Right renal pelvis (tissue), 4 donors: ENCODE measurements around the gene FAM89B. TPM values are rescaled to one million over a fixed set of nuclear protein-coding genes. Genes with fewer than 3 reads are reported as not detected.
A peak's percentile ranks its signal among the peaks of the same experiment; 100 is the strongest.

Experiments used
- DNase-seq, 4 donors: peaks; one replicate each; pipeline ENCODE4 v3.0.0-alpha.2; 2013; ENCODE audit warnings: low read depth in 4 of 4, low spot score in 3 of 4, missing footprints in 1 of 4
- polyA plus RNA-seq, 4 donors: library from polyadenylated mRNA; unstranded; fragments of 120-200 nt; gene quantifications; one replicate each; pipeline ENCODE4 v1.2.1, GENCODE V29; 2013; ENCODE audit not compliant: insufficient read length in 4 of 4

The FAM89B gene
- polyA plus RNA-seq, 4 donors = 20.6 to 31.9 (median 25.2) TPM

DNA sequence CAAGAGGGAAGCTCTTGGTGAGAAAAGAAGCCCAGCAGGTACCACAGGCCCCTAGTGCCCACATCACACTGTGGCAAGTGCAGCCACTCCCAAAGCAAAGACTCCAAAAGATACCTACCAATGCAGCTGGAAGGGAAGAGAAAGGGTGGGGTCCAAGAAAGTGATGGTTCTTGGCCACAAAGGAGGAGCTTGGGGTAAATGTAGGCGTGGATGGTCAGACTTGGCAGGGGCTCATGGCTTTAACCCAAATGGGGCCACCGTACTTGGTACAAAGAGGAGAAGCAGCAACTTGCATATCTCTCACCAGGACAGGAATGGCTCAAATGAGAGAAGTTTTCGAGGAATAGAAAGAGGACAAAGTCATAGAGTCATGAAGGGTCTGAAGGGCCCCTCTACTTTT, 36.9 kb downstream of the FAM89B start:
- no peak for DNase-seq

DNA sequence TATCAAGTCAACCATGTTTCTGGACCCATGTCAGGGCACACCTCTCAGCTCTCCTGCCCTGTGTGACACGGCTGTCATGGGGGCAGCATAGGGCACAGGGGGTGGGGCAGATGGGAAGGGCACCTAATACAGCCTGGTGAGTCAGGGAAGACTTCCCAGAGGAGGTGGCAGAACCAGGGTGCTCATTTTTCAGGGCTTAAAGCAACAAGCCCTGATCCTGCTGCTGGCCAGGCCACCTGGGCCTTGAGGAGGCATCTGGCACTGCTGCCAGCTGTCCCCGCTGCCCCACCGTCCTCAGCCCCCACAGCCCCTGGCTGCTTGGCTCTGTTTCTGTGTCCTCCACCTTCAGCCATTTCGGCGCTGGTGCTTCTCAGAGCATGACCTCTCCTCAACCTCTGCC, 37.3 kb downstream of the FAM89B start:
- DNase-seq = no peak

DNA sequence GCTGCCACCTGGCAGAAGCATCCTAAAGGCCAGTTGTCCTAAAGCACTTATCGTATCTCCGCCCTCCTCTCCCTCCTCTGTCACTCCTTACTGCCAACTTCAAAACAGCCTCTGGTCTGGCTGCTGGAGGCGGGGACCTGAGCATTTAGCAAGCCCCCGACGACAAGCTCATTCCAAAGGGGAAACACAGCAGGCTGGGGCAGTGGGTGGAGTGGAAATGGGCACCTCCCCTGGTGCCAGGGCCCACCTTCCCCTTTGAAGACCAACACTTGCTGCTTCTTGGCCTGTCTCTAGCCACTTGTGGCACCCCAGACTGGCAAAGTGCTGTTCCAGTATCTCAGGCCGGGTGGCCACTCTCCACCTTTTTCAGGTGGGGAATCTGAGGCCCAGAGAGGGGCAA, 38.1 kb downstream of the FAM89B start:
- DNase-seq = no peak

DNA sequence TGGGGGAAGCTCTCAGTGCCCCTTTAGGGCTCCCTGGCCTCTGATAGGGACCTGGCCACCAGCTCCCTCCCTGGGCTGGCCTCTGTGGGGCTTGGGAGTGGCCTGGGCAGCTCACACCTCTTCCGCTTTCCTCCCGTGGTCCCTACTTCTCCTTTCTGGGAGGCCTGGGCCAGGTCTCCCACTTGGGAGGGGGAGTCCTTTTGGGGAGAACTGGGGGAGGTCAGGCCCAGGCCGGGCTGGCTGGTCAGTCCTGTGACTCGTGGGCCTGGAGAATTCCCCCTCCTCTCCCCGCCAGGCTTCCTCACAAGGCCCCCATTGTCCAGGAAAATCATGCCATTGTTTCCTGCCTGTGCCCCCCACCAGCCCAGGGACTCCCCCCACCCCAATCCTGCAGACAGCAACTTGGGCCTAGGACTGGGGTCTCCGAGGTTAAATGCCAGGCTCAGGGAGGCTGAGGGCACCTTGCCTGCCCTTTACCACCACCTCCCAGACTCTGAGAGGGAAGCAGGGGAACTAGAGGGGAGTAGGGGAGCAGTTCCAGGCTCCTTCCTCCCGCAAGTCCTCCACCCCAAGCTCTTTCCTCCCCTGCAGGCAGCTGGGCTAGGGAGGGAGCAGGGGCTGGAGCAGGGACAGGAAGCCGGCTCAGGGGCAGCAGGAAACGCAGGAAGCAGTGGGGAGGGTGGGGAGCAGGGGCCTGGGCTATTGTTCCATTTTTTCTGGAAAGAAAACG, 38.9 kb downstream of the FAM89B start:
- DNase-seq = no peak

DNA sequence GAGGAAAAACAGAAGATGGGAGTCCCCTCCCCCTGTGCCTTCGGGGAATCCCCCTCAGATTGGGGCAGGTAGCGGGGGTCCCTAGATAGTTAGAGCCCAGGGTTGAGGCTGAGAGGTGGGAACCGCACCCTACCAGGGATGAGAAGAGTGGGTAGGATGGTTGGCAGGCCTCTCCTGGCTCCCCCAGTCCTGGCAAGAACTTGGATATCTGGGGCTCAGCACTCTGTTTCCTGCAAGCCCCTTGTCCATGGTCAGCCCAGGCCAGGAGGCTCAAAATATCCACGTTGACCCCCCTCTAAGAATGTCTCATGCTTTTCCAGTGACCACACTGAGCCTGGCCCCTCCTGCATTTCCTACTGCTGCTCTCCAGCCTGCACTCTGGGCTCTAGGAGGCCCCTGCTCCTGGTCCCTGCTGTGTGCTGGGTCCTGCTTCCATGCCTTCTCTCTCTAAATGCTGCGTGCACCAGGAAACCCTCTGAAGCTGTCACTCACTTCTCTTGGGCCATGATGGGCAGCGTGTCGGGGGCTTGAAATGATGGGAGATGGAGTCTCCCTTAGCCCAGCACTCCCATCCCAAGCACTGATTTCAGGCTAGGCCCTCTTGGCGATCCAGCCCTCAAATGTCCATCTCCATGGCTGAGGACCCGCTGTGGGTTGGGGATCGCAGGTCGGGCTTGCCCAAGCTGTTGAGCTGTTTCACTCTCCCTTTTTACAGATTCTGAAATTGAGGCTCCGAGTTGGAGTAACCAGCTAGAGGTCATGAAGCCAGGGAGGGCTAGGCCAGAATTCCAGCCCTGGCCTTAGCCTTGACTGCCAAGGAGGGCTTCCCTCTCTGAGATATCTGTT, 39.6 kb downstream of the FAM89B start:
- no peak for DNase-seq

DNA sequence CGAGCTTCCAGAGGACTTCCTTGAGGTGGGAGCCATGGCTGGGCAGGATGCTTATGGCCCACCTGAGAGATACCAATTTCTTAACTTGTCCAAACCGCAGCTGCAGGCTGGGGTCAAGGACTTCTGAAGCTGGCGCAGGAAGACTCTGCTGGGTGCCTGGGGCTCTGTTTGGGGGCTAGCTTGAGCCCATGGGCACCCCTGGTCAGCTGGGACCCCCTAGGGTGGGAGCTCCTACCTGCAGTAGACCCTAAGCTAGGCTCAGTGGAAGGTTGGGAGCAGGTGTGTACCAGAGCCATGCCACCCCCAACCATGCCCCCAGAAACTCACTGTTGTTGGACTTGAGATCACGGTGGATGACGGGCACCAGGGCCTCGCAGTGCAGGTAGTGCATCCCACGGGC, 40.4 kb downstream of the FAM89B start:
- DNase-seq = no peak

DNA sequence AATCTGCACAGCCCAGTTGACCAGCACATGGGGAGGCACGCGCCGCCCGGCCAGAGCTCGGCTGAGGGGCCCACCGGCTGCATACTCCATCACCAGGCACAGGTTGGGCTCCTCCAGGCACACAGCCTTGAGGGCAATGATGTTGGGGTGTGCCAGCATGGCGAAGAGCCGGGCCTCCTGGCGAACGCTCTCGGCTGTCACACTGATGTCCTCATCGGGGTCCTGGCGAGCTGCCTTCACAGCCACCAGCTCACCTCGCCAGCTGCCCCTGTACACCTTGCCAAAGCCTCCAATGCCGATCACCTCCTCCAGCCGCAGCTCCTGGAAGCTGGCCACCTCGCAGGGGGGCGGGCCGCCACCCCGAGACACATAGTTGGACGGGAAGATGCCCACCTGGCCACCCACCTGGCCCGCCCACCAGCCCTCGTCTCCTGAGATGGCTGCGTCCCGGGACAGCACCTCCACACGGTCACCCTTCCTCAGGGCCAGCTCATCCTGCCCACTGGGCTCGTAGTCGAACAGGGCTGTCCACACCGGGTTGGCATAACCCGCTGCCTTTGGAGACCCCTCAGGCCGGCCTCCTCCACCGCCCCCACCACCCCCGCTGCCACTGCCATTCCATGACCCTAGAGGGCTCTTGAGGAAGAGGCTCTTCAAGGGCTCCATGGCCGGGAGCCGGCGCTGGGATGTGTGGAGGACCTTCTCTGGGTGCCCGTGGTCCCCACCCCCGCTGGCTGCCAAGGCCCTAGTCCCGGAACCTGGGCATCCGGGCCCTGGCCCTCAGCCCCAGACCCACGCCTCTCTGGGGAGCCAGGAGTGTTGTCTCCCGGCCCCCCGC, 41.0 kb downstream of the FAM89B start:
- no peak for DNase-seq

DNA sequence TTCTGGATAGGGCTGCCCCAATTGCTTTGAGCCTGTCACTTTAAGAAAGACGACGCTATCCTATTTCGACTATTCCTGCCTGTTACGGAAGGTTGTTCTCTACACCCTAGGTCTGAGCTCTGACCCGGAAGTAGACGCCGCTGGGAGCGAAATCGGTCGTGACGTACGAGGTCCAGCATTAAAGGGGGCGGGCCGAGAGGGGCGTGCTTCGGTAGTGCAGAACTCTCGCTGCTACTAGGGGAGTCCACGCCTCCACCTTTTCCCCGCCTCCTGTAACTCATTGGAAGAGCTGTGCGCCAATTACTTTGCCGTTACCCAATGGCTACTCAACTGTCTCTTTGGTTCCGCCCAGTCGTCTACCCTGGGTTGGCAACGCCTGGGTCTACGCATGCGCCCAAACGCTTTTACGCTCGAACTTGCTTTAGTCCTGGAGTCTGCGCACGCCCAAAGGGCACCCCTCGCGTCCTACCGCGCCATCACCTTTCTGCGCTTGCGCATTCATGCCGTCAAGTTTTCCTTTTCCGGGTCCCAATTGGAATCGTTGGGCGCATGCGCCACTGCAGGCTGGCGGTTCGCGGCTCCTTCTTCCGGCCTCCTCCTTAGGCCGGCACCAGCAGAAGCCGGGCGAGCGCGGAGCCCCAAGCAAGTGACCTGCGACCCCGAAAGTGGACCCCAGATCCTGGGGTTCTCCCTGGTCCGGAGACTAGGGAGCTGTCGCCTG, 43.1 kb downstream of the FAM89B start, which contains the start of gene PCNX3:
Gene PCNX3, plus strand, starts transcription at position 548 of the 721 bp plus-strand sequence. CDS start 536 bp downstream, outside the sequence.
- DNase-seq = peak; percentile 100

DNA sequence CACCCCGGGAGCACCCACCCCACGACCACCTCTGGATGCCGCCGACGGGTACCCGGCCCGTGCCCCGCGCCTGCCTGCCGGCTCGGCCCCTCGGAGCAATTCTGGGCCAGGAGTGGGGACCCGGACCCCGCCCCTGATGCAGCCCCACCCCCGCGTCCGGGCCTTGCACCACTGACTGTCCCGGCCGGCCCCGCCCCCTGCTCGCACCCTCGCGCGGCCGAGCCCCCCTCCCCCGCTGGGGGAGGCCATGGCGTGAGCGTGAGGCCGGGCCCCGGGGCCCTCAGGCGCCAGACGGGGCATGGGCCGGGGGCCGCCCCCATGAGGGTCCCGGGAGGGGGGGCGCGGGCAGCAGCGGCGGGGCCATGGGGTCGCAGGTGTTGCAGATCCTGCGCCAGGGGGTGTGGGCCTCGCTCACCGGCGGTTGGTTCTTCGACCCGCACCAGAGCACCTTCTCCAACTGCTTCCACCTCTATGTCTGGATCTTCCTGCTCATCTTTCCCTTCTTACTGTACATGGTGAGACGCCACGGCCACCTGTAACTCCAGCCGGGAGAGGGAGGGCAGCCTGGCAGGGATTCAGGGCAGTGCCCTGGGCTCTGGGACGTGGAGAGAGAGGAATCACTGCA, 43.7 kb downstream of the FAM89B start:
- DNase-seq = no peak

DNA sequence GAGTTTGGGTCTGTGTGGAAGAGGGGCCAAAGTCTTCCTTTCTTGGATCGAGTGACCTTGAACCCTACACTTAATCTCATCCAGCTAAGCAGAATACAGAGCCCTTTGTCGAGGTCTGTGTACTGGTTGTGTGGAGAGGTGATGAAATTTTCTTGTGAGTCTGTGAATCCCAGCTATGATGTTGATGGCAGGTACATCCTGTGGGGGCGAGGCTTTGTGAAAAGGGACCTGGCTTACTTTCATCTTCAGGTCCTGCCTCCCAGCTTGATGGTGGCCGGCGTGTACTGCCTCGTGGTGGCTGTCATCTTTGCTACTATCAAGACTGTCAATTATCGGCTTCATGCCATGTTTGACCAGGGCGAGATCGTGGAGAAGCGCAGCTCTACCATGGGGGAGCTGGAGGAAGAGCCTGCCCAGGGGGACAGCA, 44.2 kb downstream of the FAM89B start:
- no peak for DNase-seq

DNA sequence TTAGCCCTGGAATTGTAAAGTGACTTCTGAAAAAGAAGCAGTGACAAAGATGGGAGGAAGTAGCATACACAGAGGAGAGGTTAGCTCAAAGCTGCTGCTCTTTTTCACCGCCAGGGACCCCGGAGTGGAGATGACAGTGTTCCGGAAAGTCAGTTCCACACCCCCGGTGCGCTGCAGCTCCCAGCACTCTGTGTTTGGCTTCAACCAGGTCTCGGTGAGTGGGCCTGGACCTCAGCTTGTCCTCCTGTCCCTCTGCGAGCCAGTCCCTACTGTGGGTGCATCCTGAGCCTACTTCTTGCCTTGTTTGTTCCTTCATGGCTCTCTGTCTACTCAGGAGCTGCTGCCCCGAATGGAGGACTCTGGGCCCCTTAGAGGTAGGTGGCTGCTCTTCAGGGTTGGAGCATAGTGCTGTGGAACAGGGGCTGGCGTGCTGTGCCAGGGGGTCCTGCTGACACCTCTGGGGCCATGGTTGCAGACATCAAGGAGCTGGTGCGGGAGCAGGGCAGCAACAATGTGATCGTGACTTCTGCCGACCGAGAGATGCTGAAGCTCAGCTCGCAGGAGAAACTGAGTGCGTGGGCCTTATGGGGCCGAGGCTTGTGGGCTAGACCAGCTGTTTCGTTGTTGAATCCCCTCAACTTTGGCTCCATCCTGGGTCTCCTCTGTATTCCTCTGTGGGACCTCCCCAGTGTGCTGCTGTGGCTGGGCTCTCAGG, 45.0 kb downstream of the FAM89B start:
- no peak for DNase-seq

DNA sequence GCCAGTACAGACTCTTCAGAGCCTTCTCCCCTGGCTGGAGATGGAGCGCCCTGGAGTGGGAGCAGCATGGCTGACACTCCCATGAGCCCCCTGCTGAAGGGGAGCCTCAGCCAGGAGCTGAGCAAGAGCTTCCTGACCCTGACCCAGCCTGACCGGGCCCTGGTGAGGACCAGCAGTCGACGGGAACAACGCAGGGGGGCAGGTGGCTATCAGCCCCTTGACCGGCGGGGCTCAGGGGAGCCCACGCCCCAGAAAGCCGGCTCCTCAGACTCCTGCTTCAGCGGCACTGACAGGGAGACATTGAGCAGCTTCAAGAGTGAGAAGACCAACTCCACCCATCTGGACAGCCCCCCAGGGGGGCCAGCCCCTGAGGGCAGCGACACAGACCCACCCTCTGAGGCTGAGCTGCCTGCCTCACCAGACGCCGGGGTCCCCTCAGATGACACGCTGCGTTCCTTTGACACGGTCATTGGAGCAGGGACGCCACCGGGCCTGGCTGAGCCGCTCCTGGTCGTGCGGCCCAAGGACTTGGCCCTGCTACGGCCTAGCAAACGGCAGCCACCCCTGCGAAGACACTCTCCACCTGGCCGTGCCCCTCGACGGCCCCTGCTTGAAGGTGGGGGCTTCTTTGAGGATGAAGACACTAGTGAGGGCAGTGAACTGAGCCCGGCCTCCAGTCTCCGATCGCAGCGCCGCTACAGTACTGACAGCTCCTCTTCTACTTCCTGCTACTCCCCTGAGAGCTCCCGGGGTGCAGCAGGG, 45.8 kb downstream of the FAM89B start:
- DNase-seq = no peak

DNA sequence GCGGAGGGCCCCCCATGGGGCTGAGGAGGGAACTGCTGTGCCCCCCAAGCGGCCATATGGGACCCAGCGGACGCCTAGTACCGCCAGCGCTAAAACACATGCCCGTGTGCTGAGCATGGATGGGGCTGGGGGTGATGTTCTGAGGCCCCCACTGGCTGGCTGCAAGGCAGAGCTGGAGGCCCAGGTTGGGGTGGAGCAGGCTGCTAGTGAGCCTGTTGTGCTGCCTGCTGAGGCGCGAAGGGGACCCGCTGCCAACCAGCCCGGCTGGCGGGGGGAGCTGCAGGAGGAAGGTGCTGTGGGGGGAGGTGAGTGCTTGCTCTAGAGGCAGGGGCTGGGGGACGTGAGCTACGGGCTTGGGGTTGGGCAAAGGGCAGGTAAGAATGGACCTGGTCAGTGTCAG, 46.4 kb downstream of the FAM89B start:
- DNase-seq = no peak

DNA sequence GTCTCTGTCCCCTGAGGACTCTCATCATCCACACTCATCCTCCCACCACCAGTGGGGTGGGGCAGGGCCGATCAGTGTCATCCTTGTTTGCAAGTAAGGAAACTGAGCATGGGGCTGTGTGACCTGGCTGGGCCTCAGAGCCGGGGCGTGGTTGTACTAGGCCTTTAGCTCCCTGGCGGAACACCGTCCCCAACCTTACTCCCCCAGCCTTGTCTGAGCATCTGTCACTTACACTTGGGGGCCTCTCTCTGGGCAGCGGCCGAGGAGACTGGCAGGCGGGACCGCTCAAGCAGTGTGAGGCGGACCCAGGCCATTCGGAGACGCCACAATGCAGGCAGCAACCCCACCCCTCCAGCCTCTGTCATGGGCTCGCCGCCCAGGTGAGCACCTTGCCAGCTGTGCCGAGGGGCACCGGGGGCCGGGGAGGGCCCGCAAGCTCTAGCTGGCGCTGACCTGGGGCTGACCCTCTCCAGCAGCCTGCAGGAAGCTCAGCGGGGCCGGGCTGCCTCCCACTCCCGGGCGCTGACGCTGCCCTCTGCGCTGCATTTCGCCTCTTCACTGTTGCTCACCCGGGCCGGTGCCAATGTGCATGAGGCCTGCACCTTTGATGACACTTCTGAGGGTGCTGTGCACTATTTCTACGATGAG, 47.1 kb downstream of the FAM89B start:
- no peak for DNase-seq

DNA sequence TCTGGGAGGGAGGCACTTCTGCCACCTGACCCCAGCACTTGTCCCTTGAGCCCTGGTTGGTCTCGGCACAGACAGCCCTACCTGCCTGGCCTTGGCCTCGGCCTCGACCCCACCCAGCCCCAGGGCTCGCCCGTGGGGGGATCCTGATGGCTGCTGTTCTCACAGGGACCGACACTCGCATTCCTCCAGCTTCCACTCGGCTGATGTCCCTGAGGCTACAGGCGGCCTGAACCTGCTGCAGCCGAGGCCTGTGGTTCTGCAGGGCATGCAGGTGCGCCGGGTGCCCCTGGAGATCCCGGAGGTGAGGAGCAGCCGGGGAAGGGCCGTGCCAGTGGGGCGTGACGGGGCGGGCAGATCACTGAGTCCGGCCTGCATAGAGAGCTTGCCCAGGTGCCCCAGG, 48.3 kb downstream of the FAM89B start:
- DNase-seq = no peak

DNA sequence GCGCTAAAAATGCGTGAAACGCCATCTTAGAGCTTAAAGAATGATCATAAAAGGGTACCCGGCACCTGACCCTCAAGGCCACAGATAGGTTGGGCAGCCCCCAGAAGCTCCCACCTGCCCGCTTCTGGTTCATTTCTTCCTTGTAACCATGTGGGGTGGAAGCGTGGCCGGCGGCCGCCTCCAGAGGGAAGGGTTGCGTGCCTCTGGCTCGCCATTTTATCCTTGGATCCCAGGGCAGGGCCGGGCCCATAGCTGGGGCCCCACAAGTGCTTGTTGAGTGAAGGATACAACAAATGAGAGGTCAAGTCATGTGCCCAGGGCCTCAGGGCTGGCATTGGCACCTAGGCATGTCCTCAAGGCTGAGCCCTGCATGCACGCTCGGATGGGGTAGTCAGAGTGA, 49.1 kb downstream of the FAM89B start:
- DNase-seq = no peak

DNA sequence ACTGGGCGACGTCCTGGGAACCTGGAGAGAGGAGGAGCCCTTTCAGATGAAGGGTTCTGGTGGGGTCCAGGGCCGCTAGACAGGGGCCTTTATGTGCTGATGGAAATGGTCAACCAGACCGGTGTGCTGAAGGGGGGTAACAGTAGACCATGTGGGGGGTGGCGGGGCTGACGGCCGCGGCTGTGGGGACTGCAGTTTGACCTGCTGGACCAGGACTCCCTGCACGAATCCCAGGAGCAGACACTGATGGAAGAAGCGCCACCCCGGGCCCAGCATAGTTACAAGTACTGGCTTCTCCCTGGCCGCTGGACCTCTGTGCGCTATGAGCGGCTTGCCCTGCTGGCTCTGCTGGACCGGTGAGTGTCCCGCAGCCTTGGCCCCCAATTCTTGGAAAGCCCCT, 49.7 kb downstream of the FAM89B start:
- no peak for DNase-seq

DNA sequence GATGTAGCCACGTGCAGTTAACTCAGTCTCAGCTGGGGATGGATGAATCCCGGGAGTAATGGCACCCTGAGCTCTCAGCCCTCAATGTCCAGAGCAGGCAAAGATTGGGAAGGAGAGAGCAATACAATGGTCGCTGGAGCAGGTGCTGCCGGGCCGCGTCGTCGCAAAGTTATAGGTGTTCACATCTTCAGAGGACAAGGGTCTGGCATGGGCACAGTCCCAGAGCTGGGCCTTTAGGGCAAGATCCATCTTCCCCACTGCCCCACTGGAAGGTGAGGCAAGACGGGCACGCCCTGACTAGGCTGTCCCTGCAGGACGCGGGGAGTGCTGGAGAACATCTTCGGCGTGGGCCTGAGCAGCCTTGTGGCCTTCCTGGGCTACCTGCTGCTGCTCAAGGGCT, 50.8 kb downstream of the FAM89B start:
- DNase-seq = no peak
